ENCODE measurements around the gene KCTD11.
A peak's percentile ranks its signal among the peaks of the same experiment; 100 is the strongest.
"Not testable (repeated sequence)": the region's sequence is repeated elsewhere in the genome, so short reads cannot be mapped to it uniquely, and the experiment has no call there.

The KCTD11 gene

DNA sequence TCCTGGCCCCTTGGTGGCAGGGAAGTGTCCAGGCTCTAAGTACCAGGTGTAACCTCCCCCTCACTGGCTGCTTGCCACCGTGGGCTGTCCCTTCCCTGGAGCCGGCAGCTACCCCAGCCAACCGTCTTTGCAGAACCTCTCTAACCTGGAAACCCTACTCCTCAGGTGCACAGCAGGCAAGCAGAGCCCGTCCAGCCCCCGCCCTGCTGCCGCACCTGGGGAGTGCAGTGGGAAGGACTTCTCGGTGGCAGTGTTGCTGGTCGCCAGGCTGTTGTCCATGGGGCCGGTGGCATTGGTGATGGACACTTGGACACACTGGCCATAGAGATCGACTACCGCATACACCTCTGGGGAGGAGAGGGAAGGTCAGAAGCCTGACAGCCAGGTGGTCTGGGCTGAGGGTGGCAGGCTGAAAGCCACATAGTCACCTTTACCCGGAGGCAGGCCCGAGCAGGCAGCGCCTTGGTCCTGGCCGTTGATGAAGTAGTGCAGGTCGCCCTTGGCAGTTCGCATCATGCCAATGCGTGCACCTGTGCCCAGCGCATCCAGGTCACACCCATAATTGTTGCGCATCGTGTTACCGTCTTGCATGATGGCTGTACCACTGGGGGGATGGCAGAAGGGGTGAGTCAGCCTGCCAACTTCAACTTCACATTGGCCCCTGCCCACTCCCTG is 29.3 kb upstream of the KCTD11 start:
- DNase-seq = no peak

DNA sequence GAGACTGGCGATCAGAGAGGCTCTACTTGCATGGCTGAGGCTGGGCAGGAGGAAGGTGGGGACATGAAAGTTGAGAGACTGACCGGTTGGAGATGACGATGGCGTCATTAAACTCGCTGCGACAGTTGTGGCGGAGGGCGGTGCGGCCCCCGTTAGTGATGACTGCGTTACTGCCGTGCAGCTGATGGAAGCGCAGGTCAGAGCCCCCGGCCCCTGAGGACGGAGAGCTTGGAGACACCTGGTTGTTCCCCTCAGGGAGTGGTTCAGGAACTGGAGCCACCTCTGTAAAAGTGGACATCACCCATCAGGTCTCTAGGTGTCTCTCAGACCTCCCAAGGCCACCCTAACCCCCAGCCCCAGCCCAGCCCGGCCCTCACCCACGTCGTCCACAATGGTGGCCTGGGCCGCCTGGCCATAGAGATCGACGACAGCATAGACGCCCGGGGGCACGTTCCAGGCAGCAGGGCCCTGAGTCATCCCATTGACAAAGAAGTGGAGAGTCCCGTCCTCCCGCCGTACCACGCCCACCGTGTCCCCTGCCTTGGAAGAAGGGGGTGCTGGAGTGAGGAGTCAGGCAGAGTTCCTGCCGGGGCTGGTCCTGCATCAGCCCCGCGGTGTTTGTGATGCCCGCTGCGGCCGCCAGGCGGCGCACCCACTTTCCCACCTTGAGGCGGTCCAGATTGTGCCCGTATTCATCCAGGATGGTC is 28.1 kb upstream of the KCTD11 start:
- DNase-seq = no peak

DNA sequence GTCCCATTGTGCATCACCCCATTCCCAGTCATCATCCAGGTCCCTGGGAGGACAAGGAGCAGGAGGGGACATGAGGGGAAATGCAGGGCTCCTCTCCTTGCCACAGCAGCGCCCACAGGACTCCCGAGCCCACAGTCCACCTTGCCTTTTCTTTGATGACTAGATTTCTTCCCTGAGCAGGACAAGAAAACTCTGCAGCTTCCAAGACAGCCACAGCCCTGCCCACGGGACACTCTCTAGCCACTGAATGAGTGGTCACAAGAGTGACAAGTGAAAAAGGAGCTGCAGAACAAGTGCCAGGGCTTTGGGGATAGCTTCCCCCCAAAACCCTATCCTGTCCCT is 27.6 kb upstream of the KCTD11 start:
- no peak for DNase-seq

DNA sequence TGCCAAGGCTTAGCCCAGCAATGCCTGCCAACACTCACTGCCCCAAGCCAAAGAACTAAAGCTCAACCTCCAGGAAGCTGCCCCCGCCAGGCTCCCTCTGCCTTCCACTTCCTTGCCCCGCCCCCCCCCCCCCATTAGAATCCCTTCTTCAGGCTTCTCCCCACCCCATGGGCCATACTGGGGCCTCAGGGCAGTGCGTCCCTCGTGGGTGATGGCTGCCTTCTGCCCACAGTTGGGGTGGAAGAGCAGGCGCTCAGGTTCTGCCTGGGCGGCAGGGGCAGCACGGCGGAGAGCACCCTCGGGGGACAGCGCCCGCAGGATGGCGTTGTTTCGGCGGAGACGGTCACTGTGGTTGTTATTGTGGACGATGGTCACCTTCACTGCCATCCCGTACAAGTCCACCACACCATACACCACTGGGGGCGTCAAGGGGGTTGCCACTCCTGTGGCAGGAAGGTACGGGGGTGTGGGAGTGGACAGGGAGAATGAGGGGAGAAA is 26.9 kb upstream of the KCTD11 start:
- no peak for DNase-seq

DNA sequence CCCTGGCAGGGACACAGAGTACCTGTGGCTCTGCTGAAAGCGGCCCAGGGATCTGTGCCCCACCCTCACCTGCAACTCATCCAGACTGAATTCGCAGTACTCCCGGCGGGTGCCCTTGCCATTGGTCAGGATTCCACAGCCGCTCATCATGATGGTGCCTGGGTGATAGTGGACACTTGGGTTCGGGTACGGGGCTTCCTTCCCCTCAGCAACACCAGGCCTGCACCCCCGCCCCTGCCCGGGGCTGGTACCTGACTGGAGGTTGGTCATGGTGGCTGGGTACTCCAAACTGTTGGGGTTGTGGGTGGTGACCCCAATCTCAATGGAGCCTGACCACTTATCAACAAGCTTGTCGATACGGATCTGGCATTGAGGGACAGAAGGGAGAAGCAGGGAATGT is 25.8 kb upstream of the KCTD11 start:
- no peak for DNase-seq

DNA sequence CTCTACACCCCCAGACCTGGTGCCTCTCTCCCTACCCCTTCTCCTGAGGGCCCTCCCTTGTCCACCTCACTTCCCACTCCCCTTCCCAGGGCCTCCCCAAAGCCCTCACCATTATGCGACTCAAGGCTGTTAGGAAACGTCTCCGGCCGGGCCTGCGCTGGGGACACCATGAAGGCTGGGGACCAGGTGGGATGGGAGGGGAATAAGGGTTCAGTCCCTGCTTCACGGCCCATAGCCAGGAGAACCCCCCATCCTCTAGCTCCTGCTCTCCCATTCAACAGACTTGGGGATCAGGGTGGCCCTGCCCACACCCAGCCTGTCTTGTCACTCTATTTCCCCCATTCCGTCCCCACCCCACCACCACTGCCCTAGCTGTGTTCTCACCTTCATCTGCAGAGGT is 24.9 kb upstream of the KCTD11 start:
- no peak for DNase-seq

DNA sequence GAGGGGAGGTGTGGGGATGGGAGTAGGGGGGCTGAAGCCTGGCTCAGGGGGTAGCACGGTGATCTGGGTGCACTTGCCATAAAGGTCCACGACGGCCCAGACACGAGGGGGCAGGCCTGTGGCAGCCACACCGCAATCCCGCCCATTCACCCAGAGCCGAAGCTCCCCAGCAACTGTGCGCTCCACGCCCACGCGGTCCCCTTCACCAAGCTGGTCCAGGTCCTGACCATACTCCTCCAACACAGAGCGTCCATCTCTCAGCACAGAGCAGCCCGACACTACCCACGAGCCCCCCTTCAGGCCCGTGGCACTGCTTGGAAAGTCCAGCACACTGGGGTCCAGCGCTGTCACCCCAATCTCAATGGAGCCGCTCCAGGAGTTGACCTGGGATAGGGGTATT is 24.5 kb upstream of the KCTD11 start:
- no peak for DNase-seq

DNA sequence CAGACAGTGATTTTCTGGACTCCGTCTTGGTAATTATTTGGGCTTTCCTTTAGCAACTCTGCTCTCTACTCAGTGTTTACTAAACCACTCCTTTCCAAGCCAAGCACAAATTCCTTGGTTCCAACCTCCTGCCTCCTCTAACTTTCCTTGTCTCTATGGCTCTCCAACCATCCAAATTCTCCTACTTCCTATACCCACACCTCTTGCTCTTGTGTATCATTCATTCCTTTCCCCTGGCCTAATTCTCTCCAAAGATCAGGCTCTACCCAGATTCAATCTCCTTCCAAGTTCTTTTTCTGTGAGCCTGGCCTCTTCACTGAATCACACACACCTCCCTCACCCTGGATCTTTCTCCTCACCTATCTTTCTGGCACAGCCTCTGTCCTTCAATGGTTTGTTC is 24.0 kb upstream of the KCTD11 start:
- no peak for DNase-seq

DNA sequence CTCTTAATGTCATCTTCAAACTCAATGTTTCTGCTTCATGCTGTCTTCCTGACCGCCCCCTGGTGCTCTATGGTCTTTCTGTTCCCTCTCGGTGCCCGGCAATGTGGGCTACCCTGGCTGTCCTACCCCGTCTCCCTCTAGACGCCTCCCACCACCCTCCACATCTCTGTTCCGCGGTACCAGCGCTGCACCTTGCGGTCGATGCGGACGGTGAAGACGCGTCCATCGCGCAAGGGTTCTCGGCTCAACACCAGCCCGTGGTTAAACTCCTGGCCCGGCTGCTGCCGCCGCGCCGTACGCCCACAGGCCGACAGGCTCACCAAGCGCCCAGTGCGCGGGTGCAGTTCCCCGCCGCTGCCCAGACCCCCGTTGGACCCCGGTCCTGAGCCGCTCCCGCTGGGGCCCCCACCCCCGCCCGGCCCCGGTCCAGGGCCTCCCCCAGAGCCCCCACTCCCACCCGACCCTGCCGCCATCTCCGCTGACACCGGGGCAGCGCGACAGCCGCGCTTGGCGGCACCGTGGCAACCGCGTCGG is 23.1 kb upstream of the KCTD11 start, which contains the start of gene NEURL4:
TSS of gene NEURL4 (minus strand) at position 496 of the 534 bp plus-strand sequence. CDS start at position 473, 23 bp downstream.
- DNase-seq = no peak

DNA sequence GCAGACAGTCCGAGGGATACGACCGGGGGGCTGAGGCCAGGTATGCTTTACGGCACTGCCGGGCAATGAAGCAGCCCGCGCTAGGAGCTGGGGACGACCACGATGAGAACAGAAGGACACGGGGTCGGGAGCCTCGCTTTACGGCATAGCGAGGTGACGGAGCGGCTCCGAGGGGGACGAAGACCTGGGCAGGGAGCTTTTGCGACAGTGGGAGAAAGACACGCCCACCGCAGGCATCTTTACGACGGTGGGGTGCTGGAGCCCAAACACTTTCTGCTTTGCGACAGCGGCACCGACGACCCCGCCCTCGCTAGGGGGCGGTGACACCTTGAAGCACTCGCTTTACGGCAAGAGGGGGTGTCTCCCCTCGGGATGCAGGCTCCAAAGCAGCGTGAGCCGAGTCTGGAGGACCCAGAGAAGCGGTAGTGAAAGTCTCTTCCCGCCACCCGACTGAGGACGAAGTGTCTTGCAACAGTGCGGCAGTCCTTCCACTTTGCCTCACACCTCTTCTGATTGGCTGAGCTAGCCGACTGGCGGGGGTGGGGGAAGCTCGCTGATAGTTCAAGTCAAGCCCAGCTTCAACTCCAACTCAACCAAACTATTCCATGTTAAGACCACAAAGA is 22.5 kb upstream of the KCTD11 start:
- DNase-seq = peak; percentile 75

DNA sequence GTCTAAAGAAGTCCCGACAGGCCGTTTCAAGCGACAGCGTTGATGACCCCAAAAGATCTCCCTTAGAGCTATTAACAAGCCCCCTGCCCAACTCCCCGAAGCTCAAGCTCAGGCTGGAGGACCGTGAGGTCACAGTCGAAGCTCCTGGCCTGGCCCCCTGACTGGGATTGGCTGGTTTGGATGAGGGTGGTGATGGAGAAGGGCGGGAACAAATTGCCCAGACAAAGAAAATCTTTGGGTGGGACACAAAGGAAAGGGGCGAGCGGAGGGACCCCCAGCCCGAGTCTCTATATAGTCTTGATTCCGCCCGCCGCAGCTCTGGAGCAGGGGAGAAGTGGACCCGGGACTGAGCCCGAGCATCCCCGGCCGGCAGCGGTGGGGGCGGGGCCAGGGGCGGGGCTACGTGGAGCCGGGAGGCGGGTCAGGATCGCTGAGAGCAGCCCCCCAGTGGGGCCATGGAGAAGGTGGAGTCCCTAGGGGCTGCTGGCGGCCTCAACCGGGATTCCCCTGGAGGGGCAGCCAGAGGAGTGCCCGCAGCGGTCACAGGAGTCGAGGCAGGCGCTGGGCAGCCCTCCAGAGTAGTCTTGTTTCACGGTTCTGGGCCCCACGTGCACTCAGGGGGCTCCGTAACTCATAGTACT is 21.8 kb upstream of the KCTD11 start:
- no peak for DNase-seq

DNA sequence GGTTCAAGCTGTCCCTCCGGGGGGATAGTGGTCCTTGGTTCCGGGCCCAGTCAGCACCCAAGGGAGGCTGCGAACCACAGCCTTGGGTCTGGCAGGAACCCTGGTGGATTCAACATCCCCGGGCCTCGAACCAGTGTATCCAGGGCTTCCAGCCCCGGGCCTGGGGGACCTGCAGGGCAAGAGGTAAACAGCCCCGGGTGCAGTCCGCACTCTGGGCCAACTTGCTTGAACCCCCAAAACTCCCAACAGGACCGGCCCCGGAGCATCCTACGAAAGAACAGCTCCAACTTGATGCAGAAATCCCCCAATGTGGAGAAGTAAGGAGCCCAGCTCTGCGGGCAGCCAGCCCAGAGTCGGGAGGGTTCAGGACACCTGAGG is 21.3 kb upstream of the KCTD11 start:
- DNase-seq = no peak

DNA sequence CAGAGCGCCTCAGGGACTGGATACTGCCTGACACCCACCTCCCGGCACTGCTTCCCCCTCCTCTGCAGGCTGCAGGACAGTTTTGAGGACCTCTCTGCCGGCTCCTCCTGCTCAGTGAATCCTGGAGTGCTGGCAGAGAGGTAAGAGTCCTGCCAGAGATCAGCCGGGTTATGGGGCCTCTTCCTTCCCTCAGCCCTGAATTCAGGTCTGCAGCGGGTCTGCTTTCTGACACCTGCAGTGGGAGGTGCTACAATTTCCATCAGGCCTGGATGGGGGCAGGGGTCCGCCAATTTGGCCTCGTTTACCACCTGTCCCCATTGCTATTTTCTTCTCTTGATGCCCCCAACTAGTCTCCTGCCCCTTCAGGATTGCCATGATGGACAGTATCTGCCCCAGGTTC is 19.9 kb upstream of the KCTD11 start:
- no peak for DNase-seq

DNA sequence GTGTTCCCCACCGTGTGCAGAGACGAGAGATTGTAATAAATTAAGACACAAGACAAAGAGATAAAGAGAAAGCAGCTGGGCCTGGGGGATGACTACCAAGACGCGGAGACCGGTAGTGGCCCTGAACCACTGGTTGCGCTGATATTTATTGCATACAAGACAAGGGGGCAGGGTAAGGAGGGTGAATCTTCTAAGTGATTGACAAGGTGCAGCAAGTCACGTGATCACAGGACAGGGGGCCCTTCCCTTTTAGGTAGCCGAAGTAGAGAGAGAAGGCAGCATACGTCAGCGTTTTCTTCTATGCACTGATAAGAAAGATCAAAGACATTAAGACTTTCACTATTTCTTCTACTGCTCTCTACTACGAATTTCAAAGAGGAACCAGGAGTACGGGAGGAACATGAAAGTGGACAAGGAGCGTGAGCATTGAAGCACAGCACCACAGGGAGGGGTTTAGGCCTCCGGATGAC is 19.3 kb upstream of the KCTD11 start:
- DNase-seq = not testable (repeated sequence)

DNA sequence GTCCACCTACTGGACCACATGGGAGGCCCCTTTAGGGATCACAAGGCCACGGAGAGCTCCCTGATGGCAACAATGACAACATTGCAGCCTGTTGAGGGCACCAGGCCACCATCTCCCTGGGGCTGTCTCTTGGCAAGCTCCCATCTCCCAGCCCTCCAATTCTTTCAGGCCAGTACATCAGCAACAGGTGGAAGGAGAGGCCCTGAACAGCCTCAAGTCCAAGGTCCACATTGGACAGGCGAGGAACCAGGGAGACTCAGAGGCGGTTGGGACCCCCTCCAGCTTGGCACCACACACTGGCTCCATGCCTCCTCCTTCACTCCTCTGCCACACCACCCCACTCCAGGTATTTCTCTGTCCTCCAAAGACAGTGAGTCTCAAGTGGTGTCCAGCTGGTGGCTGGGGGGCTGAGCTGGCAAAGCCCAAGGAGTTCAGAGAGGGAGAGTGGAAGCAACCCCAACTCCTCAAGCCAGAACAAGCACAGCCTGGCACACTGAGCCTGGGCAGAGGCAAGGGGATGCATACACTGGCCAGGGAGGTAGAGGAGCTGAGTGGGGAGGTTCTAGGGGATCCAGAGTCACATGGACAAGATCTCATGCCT is 16.9 kb upstream of the KCTD11 start:
- no peak for DNase-seq

DNA sequence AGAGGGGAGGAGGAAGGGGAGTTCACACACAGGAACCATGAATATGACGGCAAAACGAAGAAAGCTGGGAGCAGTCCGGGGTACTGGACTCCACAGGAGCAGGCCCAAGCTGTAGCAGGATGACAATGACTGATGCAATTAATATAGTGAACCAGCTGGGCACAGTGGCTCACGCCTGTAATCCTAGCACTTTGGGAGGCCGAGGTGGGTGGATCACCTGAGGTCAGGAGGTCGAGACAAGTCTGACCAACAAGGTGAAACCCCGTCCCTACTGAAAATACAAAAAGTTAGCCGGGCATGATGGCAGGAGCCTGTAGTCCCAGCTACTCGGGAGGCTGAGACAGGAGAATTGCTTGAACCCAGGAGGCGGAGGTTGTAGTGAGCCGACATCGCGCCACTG is 16.2 kb upstream of the KCTD11 start:
- DNase-seq = not testable (repeated sequence)

DNA sequence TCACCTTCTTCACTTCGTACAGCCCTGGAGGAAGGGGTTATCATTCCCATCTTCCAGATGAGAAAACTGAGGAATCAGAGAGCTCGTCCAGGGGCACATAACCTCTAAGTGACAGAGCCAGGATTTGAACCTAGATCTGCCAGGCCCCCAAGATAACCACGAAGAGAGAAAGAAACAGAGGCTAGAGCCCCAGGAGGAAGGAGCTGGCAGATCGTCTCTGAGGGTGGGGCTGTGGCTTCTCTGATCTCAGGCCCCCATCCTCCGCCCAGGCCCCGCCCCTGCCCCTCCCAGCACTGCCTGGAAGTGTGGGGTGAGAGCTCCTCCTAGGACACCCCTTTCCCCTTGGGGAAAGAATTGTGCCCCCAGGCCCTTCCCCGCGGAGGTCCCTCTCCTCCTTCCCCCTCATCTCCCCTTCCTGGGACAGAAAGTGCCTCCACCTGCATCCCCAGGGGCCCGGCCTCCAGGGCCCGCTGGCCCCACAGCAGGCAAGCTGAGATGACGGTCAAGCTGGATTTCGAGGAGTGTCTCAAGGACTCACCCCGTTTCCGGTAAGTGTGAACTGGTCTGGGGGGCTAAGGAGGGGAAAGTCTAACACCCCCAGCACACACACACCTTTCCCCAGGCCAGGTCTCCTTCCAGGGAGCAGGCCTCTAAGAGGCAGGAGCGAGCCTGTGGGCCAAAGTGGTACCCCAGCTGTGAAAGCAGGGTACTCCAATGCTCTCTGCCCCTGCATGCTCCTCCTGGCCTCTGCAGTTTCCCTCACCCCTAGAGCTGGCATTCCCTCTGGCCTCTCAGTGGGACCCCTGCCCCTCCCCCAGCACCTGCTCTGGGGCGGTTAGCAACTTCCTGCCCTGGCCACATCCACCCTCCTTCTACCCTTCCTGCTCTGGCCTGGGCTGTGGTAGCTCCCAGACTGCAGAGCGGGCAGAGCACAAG is 15.5 kb upstream of the KCTD11 start, which contains the start of gene ACAP1:
TSS of gene ACAP1 (plus strand) at position 290 of the 936 bp plus-strand sequence. CDS start at position 496, 206 bp downstream.
- no peak for DNase-seq

DNA sequence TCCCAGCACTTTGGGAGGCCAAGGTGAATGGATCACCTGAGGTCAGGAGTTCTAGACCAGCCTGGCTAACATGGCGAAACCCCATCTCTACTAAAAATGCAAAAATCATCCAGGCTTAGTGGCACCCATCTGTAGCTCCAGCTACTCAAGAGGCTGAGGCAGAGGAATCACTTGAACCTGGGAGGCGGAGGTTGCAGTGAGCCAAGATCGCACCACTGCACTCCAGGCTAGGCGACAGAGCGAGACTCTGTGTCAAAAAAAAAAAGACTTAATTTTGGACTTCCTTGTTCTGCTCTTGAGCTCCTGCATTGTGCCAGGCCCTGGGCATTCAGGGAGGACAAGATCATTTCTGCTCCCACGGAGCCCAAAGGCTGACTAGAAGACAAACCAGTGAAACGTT is 14.4 kb upstream of the KCTD11 start:
- DNase-seq = not testable (repeated sequence)

DNA sequence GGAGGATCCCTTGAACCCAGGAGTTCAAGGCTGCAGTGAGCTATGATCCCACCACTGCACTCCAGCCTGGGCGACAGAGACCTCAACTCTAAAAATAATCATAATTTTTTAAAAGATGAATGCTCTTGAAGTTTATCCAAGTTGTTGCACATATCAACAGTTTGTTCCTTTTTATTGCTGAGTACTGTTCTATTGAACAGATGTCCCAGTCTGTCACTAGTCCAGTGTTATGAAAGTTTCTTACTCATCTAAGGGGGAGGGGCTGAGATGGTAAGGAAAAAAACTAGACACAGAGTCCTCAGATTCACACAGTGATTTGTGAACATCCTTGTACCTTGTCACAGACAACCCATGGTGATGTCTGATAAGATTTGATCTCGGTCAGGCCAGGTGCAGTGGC is 11.8 kb upstream of the KCTD11 start:
- DNase-seq = no peak

DNA sequence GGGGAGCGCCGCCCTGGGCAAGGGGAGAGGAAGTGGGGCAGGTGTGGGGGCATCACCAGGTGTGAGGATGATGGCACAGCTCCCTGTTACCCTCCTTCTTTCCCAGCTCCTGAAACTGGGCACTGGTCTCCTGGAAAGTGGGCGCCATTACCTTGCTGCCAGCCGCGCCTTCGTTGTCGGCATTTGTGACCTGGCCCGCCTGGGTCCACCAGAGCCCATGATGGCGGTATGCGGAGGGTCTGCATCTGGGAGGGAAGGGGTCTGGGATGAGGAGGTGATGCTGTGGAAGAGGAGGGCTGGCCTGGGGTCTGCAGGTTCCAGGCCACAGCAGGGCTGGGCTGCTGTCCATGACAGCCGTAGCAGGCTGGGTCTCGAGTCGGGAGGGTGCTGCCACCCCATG is 10.1 kb upstream of the KCTD11 start:
- DNase-seq = no peak

DNA sequence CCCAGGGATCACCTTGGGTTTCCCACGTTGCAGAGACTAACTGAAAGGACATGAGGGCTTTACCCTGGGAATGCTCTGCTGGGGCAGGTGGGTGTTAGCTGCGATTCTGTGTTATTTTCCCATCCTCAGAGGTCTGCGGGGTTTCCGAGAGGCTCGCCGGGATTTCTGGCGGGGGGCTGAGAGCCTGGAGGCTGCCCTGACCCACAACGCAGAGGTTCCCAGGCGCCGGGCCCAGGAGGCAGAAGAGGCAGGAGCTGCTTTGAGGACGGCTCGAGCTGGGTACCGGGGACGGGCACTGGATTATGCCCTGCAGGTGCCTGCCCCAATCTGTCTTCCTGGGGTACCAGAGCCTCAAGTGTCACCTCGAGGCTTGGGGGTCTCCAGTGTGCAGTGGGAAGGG is 8.7 kb upstream of the KCTD11 start:
- no peak for DNase-seq
